ENCODE measurements around the gene AGAP1.

DNA sequence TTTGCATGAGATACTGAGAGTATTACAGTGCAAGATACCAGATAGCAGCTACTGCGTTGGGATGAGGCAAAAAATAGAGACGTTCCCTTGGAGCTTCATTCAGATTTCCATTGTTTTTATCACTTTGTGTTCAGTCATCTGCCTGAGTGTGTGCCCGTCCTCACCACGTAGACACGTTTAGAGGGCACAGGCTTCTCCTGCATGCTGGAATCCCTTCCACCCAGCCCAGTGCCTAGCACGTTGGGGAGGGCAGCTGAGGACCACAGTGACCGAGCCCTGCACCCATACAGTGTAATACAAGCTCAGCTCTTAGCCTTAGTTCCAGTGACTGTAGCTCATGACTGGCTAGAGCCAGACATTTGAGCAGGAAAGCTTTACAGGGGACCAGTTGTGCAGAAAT lies 539.6 kb downstream of the AGAP1 start:
- TF ChIP-seq POLR2AphosphoS5 (IDR thresholded peaks at IDR 0.05) (no peak), CTCF (IDR thresholded peaks at IDR 0.05; ENCODE audit: poor library complexity, severe bottlenecking) (no peak), SMC3 (conservative IDR thresholded peaks at IDR 0.05; ENCODE audit: poor library complexity) (no peak), EZH2 (IDR thresholded peaks at IDR 0.05; ENCODE audit: borderline replicate concordance, insufficient read depth, low read length, poor library complexity, severe bottlenecking) (no peak), REST (IDR thresholded peaks at IDR 0.05; ENCODE audit: borderline replicate concordance) (no peak)

Measured in neural cell (in vitro differentiated cells).